GM12878 (cell line): ENCODE results near the gene UBAC2. TPM values are rescaled to one million over a fixed set of nuclear protein-coding genes. Genes with fewer than 3 reads are reported as not detected.

Experiments used
- ATAC-seq: fragments of 200-7000 bp; cut with Tn5 transposase; 3 replicates; pipeline ENCODE4 v1.9.1; 2020; ENCODE audit warnings: mild to moderate bottlenecking, moderate library complexity
- BruUV-seq: library from RNA; stranded (reverse); fragments of 400-500 nt; replicated peaks from 2 replicates; lab custom pipeline; 2021; lab: Mats Ljungman, UMichigan
- CTCF ChIA-PET: fragments of 300-600 bp; sonication (Branson Sonifier 250); formaldehyde crosslinking; extraction: SDS; loops from one replicate; lab custom pipeline; 2021; ENCODE audit warnings: inconsistent platforms; lab: Yijun Ruan, JAX
- POLR2A ChIA-PET: fragments of 350-600 bp; formaldehyde crosslinking; extraction: SDS; loops from one replicate; lab custom pipeline; 2021; ENCODE audit warnings: inconsistent platforms; lab: Charles Lee
- RAD21 ChIA-PET: fragments of 300-600 bp; sonication (Branson Sonifier 250); formaldehyde crosslinking; loops from one replicate; lab custom pipeline; 2023; ENCODE audit warnings: antibody characterized with exemption; ENCODE audit not compliant: unreplicated experiment; lab: Charles Lee
- SMC1A ChIA-PET: fragments of 300-600 bp; sonication (Branson Sonifier 250); formaldehyde crosslinking; loops from one replicate; lab custom pipeline; 2023; ENCODE audit not compliant: unreplicated experiment, uncharacterized antibody; lab: Charles Lee
- DNase-seq: peaks from one replicate; pipeline ENCODE4 v3.0.0-alpha.2; 2011; ENCODE audit warnings: low read depth, low spot score
- FAIRE-seq: peaks from 3 replicates; lab custom pipeline; 2011; peaks lifted over from hg19 to GRCh38; lab: Jason Lieb, UNC
- H2AFZ ChIP-seq: 2 replicates; pipeline ENCODE4 v1.6.0; 2011; ENCODE audit warnings: low read depth, low read length, control low read depth; ENCODE audit not compliant: control insufficient read depth
- H3K27ac ChIP-seq: 2 replicates; pipeline ENCODE4 v1.5.1; 2011; ENCODE audit warnings: control low read depth; ENCODE audit not compliant: control insufficient read depth, insufficient read depth
- H3K27me3 ChIP-seq, 2 experiments: replicated peaks in 1 of 2; 2 replicates each; pipeline versions ENCODE4 v1.6.0 to v1.6.1; 2011; ENCODE audit warnings: low read length in 1 of 2; ENCODE audit not compliant: control insufficient read depth in 2 of 2, insufficient read depth in 2 of 2
- H3K36me3 ChIP-seq, 2 experiments: 2 replicates each; pipeline ENCODE4 v1.5.1; 2011; ENCODE audit warnings: low read length in 1 of 2; ENCODE audit not compliant: control insufficient read depth in 2 of 2, insufficient read depth in 2 of 2
- H3K4me1 ChIP-seq: 2 replicates; pipeline ENCODE4 v1.6.1; 2011; ENCODE audit warnings: mild to moderate bottlenecking, low read length, moderate library complexity, mixed read lengths; ENCODE audit not compliant: control insufficient read depth, insufficient read depth
- H3K4me2 ChIP-seq: 2 replicates; pipeline ENCODE4 v1.6.0; 2011; ENCODE audit warnings: control low read depth; ENCODE audit not compliant: control insufficient read depth, insufficient read depth
- H3K4me3 ChIP-seq: fragments of 200-600 bp; sonication (generic); 2 replicates; pipeline ENCODE4 v1.5.1; 2016
- H3K79me2 ChIP-seq: 2 replicates; pipeline ENCODE4 v1.6.0; 2011; ENCODE audit warnings: low read length; ENCODE audit not compliant: control insufficient read depth, insufficient read depth
- H3K9ac ChIP-seq: 2 replicates; pipeline ENCODE4 v1.8.0; 2011; ENCODE audit warnings: low read length, control low read depth, mixed read lengths; ENCODE audit not compliant: control insufficient read depth, insufficient read depth
- H3K9me3 ChIP-seq: replicated peaks from 3 replicates; pipeline ENCODE4 v1.5.1; 2011; ENCODE audit warnings: mild to moderate bottlenecking, low read length; ENCODE audit not compliant: control insufficient read depth, insufficient read depth
- H4K20me1 ChIP-seq: 2 replicates; pipeline ENCODE4 v1.6.0; 2011; ENCODE audit not compliant: control insufficient read depth, insufficient read depth
- SIN3A ChIP-seq: IDR thresholded peaks from 2 replicates; pipeline ENCODE4 v1.6.1; 2012; ENCODE audit warnings: low read depth, low read length, improper control_type of control experiment
- SPI1 ChIP-seq: IDR thresholded peaks from 2 replicates; pipeline ENCODE4 v1.6.1; 2011; ENCODE audit warnings: low read depth, mild to moderate bottlenecking, low read length, moderate library complexity, borderline replicate concordance; ENCODE audit not compliant: insufficient read depth
- WGBS: methylation state at CpG from one replicate; pipeline ENCODE4 v1.1.6; 2016; ENCODE audit warnings: low lambda C conversion rate; ENCODE audit not compliant: insufficient replicate concordance, insufficient coverage; ENCODE audit errors: missing lambda C conversion rate; 5-methylcytosine and 5-hydroxymethylcytosine counted together
- in situ Hi-C: fragments of 300-500 bp; cut with MboI; formaldehyde crosslinking; loops from 9 replicates; pipeline ENCODE4 v1.14.3; 2018; ENCODE audit warnings: mixed read lengths
- intact Hi-C: fragments of 100-400 bp; cut with micrococcal nuclease; formaldehyde crosslinking; loops from one replicate; pipeline ENCODE4 v1.14.2; 2022; ENCODE audit not compliant: unreplicated experiment
- polyA plus RNA-seq, 11 experiments: library from polyadenylated mRNA; depleted of rRNA in 4 of 11; unstranded in 6 of 11; stranded (reverse) in 5 of 11; fragments of >200 nt; fragmentation: Nextera tagmentation in 4 of 11; fragmentation: Illumina TruSeq in 1 of 11; extraction: Ambion mirVana in 4 of 11; extraction: Trizol in 1 of 11; gene quantifications; 1 replicate in 1 of 11; 2 replicates in 10 of 11; pipeline versions ENCODE4 v1.2.1 to v1.2.3, GENCODE V29; 2011 to 2016; ENCODE audit warnings: inconsistent platforms in 2 of 11, missing spikeins in 2 of 11, low read depth in 1 of 11
- total RNA-seq, 4 experiments: library from RNA; depleted of rRNA in 3 of 4; stranded (reverse); fragments of >200 nt in 3 of 4; fragmentation: Illumina TruSeq in 1 of 4; extraction: Trizol in 1 of 4; gene quantifications; 2 replicates each; pipeline versions ENCODE4 v1.2.1 to v1.2.3, GENCODE V29; 2013 to 2021
- TF ChIP-seq, protein P1 (sequence below): IDR thresholded peaks from 2 replicates; pipeline ENCODE4 v1.6.1; 2012; ENCODE audit warnings: mild to moderate bottlenecking, low read depth, low read length

The UBAC2 gene
- total and polyA plus RNA-seq, 10 of the 15 experiments (the other 5 are each of a cell fraction or from before 2014, with no cell fraction given): 3.0 to 54.6 (median 17.4) TPM

DNA sequence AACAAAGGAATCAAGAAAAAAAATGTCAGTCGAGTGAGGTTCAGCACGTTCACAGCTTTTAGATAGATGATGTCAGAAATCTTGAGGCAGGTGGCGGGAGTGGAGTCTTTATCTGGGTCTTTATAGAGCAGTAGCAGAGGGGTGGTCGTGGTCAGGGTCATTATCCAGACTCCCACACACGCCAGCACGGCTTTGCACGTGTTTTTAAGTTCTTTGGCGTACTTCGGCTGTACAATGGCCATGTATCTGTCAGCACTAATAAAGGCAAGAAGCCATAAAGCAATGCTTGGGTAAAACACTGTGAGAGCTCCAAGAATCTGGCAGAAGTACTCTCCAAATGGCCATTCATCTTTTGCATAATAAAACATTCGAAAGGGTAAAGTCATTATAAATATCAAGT, 54.6 kb downstream of the UBAC2 start (continued):
- TF ChIP-seq, protein P1, sequence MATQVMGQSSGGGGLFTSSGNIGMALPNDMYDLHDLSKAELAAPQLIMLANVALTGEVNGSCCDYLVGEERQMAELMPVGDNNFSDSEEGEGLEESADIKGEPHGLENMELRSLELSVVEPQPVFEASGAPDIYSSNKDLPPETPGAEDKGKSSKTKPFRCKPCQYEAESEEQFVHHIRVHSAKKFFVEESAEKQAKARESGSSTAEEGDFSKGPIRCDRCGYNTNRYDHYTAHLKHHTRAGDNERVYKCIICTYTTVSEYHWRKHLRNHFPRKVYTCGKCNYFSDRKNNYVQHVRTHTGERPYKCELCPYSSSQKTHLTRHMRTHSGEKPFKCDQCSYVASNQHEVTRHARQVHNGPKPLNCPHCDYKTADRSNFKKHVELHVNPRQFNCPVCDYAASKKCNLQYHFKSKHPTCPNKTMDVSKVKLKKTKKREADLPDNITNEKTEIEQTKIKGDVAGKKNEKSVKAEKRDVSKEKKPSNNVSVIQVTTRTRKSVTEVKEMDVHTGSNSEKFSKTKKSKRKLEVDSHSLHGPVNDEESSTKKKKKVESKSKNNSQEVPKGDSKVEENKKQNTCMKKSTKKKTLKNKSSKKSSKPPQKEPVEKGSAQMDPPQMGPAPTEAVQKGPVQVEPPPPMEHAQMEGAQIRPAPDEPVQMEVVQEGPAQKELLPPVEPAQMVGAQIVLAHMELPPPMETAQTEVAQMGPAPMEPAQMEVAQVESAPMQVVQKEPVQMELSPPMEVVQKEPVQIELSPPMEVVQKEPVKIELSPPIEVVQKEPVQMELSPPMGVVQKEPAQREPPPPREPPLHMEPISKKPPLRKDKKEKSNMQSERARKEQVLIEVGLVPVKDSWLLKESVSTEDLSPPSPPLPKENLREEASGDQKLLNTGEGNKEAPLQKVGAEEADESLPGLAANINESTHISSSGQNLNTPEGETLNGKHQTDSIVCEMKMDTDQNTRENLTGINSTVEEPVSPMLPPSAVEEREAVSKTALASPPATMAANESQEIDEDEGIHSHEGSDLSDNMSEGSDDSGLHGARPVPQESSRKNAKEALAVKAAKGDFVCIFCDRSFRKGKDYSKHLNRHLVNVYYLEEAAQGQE: no peak
- TF ChIP-seq, all 136 proteins: peak for 0

DNA sequence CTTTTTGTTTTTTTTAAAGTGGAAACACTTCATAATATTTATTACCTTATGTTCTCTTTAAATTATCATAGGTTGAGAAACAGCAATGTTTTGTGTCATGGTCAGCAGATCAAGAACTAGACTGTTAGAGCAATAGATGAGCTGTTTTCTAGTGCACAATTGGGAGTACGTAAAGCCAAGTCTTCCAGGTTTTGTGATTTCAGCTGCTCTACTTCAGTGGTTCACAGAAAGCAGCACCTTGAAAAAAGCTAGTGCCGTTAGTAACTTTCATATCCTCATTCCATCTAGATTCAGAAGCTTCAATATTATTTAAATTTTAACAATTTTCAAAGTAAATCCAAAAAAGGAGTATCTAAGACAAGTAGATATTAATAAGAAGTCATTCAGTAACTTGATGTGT, 55.6 kb downstream of the UBAC2 start:
- H3K27me3 ChIP-seq: no peaks in the 10 kb centered on the region
- SMC1A ChIA-PET: interaction anchor here (0.8 to 4.7 kb wide), 15 partner anchors 8 to 112 kb away, joined by 3 to 58 read pairs (median 5); partner anchors contain the start of gene UBAC2
- intact Hi-C loops: no loop called here
- no peak for DNase-seq
- no peak overlapping the region for H2AFZ ChIP-seq
- H3K4me3 ChIP-seq: no peak overlapping the region
- no peaks in the 10 kb centered on the region for H4K20me1 ChIP-seq
- peak; percentile 36 for ATAC-seq
- no TSS peak for BruUV-seq
- RAD21 ChIA-PET: interaction anchor here (0.5 to 4.3 kb wide), 16 partner anchors 8 to 490 kb away, joined by 3 to 37 read pairs (median 6); no protein-coding TSS in a partner anchor
- no peak overlapping the region for H3K27ac ChIP-seq
- H3K9me3 ChIP-seq: no peaks in the 10 kb centered on the region
- H3K36me3 ChIP-seq: peaks cover 5 to 8% of the 10 kb centered on the region in 2 experiments; a peak in 3 of 4 replicates
- POLR2A ChIA-PET: interaction anchor here (0.6 to 1.9 kb wide), 5 partner anchors 25 to 56 kb away, joined by 3 to 6 read pairs (median 4); partner anchors contain the start of gene UBAC2
- H3K79me2 ChIP-seq: peaks cover 2% of the 10 kb centered on the region
- FAIRE-seq: no peak
- 67% methylated on average over 2 of the region's 2 CpGs for WGBS
- peaks cover 21% of the 10 kb centered on the region for H3K4me1 ChIP-seq
- H3K4me2 ChIP-seq: no peak overlapping the region; the same call in 1 of the 2 replicates
- H3K9ac ChIP-seq: no peak overlapping the region
- TF ChIP-seq SPI1 (peak; percentile 59; the same call in 1 of the 2 replicates), SIN3A (no peak)
- TF ChIP-seq, all 136 proteins: peak for 1
- in situ Hi-C loops: no loop called here
- CTCF ChIA-PET: interaction anchor here (0.8 to 5.1 kb wide), 12 partner anchors 8 to 180 kb away, joined by 3 to 68 read pairs (median 5); partner anchors contain the start of gene UBAC2
